Measurements from ENCODE around the gene UBTF. TPM values are rescaled to one million over a fixed set of nuclear protein-coding genes. Genes with fewer than 3 reads are reported as not detected.

Gene UBTF
- total and polyA plus RNA-seq, 2 donors (not counting 3 experiments of a cell fraction or from before 2014, with no cell fraction given), result 14.7 to 84.7 TPM

- no peak overlapping the region for H3K9ac ChIP-seq (replicated peaks; ENCODE audit: extremely low read depth, insufficient read depth, low read length)
- H3K27ac ChIP-seq (ENCODE audit: insufficient read depth, low read depth, low read length), result no peak overlapping the region
- DNase-seq (ENCODE audit: low read depth, low spot score), result no peak
- dilution Hi-C loops (cut with MboI; ENCODE audit: extremely low pct_ligation_motif_present, low sequenced_read_pairs), result no loop called here
- no peaks in the 10 kb centered on the region for H4K20me1 ChIP-seq (replicated peaks; ENCODE audit: control insufficient read depth, extremely low read depth, insufficient read depth, low read length)
- H2AFZ ChIP-seq (ENCODE audit: low read depth, low read length), result no peak overlapping the region
- H3K9me1 ChIP-seq (replicated peaks; ENCODE audit: control insufficient read depth, extremely low read depth, insufficient read depth, low read length), result no peaks in the 10 kb centered on the region
- no peak for TF ChIP-seq JUN (IDR thresholded peaks at IDR 0.05; ENCODE audit: borderline replicate concordance, insufficient read depth, insufficient read length, low read depth)
- TF ChIP-seq MYC (IDR thresholded peaks at IDR 0.05; ENCODE audit: low read depth, low read length), result no peak
- TF ChIP-seq GATA2 (IDR thresholded peaks at IDR 0.05; ENCODE audit: insufficient read depth, insufficient read length, low read depth, low read length), result no peak
- TF ChIP-seq POLR2A (IDR thresholded peaks at IDR 0.05; ENCODE audit: low read depth, low read length), result no peak
- TF ChIP-seq MAX (IDR thresholded peaks at IDR 0.05; ENCODE audit: insufficient read depth, insufficient read length), result no peak
- no peak for TF ChIP-seq EZH2 (IDR thresholded peaks at IDR 0.05; ENCODE audit: borderline replicate concordance, low read depth, low read length, severe bottlenecking)
- no peak for TF ChIP-seq FOS (IDR thresholded peaks at IDR 0.05; ENCODE audit: borderline replicate concordance, insufficient read depth, low read length)
- TF ChIP-seq CTCF (IDR thresholded peaks at IDR 0.05; ENCODE audit: extremely low read depth in 1 of 2, insufficient read depth in 1 of 2, low read depth in 1 of 2, low read length in 2 of 2), result no peak
- no peak for TF ChIP-seq POLR2AphosphoS5 (IDR thresholded peaks at IDR 0.05; ENCODE audit: insufficient read depth, low read depth, low read length)
- H3K36me3 ChIP-seq (ENCODE audit: control insufficient read depth in 2 of 2, extremely low read depth in 1 of 2, insufficient read depth in 2 of 2, low read length in 2 of 2), result no peaks in the 10 kb centered on the region
- H3K4me3 ChIP-seq (replicated peaks in 1 of 3; ENCODE audit: insufficient read depth in 1 of 3, low read depth in 1 of 3, low read length in 3 of 3), result no peak overlapping the region
- no peak for FAIRE-seq
- no TSS peak for BruUV-seq (replicated peaks)
- ChIA-PET POLR2A (no interaction called here), CTCF (interaction anchor here (0.7 to 1.0 kb wide), 2 partner anchors 10 to 17 kb away, joined by 3 read pairs; no protein-coding TSS in a partner anchor)
- intact Hi-C loops (cut with micrococcal nuclease), result no loop called here
- H3K4me2 ChIP-seq (ENCODE audit: insufficient read depth, low read length), result no peak overlapping the region
- no peaks in the 10 kb centered on the region for H3K79me2 ChIP-seq (ENCODE audit: control insufficient read depth, insufficient read depth, low read length)
- no peaks in the 10 kb centered on the region for H3K27me3 ChIP-seq (ENCODE audit: control insufficient read depth in 2 of 2, insufficient read depth in 2 of 2, low read length in 2 of 2)
- no peaks in the 10 kb centered on the region for H3K9me3 ChIP-seq (replicated peaks; ENCODE audit: control insufficient read depth, insufficient read depth, low read length)
- H3K4me1 ChIP-seq (ENCODE audit: control insufficient read depth, extremely low read depth, insufficient read depth, low read length), result no peaks in the 10 kb centered on the region
These were observed 31.6 kb upstream of the UBTF start for GRCh38 chr17:44251062-44251461.
